Testis (tissue), 2 donors: ENCODE measurements around the gene GMNN.

Source experiments
- POLR2A ChIP-seq: fragments of 450-650 bp; IDR thresholded peaks from one replicate; pipeline ENCODE4 v1.6.1; 2017; ENCODE audit warnings: antibody characterized with exemption, mild to moderate bottlenecking, moderate library complexity
- TF ChIP-seq, protein P1 (sequence below), 3 experiments: fragments of 450-650 bp in 2 of 3; fragments of 200-600 bp in 1 of 3; sonication (generic) in 1 of 3; IDR thresholded peaks; one replicate each; pipeline ENCODE4 v1.5.1; 2016 to 2019; ENCODE audit warnings: antibody characterized with exemption in 3 of 3, mild to moderate bottlenecking in 2 of 3, moderate library complexity in 1 of 3

GRCh38 chr6:24761851-24762250 lies 12.9 kb upstream of the GMNN start:
- TF ChIP-seq, protein P1, sequence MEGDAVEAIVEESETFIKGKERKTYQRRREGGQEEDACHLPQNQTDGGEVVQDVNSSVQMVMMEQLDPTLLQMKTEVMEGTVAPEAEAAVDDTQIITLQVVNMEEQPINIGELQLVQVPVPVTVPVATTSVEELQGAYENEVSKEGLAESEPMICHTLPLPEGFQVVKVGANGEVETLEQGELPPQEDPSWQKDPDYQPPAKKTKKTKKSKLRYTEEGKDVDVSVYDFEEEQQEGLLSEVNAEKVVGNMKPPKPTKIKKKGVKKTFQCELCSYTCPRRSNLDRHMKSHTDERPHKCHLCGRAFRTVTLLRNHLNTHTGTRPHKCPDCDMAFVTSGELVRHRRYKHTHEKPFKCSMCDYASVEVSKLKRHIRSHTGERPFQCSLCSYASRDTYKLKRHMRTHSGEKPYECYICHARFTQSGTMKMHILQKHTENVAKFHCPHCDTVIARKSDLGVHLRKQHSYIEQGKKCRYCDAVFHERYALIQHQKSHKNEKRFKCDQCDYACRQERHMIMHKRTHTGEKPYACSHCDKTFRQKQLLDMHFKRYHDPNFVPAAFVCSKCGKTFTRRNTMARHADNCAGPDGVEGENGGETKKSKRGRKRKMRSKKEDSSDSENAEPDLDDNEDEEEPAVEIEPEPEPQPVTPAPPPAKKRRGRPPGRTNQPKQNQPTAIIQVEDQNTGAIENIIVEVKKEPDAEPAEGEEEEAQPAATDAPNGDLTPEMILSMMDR (IDR thresholded peaks at IDR 0.05), result no peak
- TF ChIP-seq POLR2A, result no peak
